BJ (cell line): ENCODE results near the gene BBS4. TPM values are rescaled to one million over a fixed set of nuclear protein-coding genes. Genes with fewer than 3 reads are reported as not detected.
"Not testable (repeated sequence)": the region's sequence is repeated elsewhere in the genome, so short reads cannot be mapped to it uniquely, and the experiment has no call there.

ENCODE experiments used
- CTCF ChIA-PET: fragments of 350-600 bp; formaldehyde crosslinking; extraction: SDS; loops from one replicate; lab custom pipeline; 2021; ENCODE audit warnings: antibody characterized with exemption, inconsistent platforms; lab: Yijun Ruan, JAX
- POLR2A ChIA-PET: fragments of 300-600 bp; sonication (Branson Sonifier 250); formaldehyde crosslinking; extraction: SDS; loops from one replicate; lab custom pipeline; 2021; ENCODE audit warnings: antibody characterized with exemption; lab: Charles Lee
- DNase-seq: peaks from one replicate; pipeline ENCODE4 v3.0.0-alpha.2; 2011; ENCODE audit warnings: low read depth
- H3K27me3 ChIP-seq: 2 replicates; pipeline ENCODE4 v1.6.0; 2011; ENCODE audit warnings: low read length; ENCODE audit not compliant: control insufficient read depth, insufficient read depth
- H3K36me3 ChIP-seq: 2 replicates; pipeline ENCODE4 v1.5.1; 2011; ENCODE audit warnings: low read length; ENCODE audit not compliant: control insufficient read depth, insufficient read depth
- H3K4me3 ChIP-seq: 2 replicates; pipeline ENCODE4 v1.5.1; 2011; ENCODE audit warnings: low read depth, mild to moderate bottlenecking, control low read depth, low read length
- polyA plus RNA-seq: library from polyadenylated mRNA; depleted of rRNA; stranded (reverse); fragments of >200 nt; gene quantifications from 2 replicates; pipeline ENCODE4 v1.2.3, GENCODE V29; 2011
- TF ChIP-seq, protein P1 (sequence below): IDR thresholded peaks from 2 replicates; pipeline ENCODE4 v1.5.1; 2011; ENCODE audit warnings: low read depth, mild to moderate bottlenecking, control low read depth, inconsistent platforms, low read length, moderate library complexity; ENCODE audit not compliant: insufficient read depth

The BBS4 gene
- polyA plus RNA-seq, 1 experiment, result 22.2 TPM

DNA sequence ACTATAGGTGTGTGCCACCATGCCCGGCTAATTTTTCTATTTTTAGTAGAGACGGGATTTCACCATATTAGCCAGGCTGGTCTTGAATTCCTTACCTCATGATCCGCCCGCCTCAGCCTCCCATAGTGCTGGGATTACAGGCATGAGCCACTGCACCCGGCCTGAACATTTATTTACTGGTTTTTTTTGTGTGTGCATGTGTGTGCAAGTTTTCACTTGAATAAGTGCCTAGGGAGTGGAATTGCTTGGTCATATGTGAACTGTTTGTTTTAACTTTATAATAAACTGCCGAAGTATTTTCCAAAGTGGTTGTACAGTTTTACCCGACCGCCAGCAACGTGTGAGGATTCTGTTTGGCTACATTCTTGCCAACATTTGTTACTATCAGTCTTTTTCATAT lies 14.1 kb downstream of the BBS4 start:
- no peak overlapping the region for H3K4me3 ChIP-seq
- ChIA-PET CTCF (interaction anchor here (0.8 kb wide), 1 partner anchor 283 kb away, joined by 3 read pairs; no protein-coding TSS in a partner anchor), POLR2A (no interaction called here)
- no peaks in the 10 kb centered on the region for H3K27me3 ChIP-seq
- TF ChIP-seq, protein P1, sequence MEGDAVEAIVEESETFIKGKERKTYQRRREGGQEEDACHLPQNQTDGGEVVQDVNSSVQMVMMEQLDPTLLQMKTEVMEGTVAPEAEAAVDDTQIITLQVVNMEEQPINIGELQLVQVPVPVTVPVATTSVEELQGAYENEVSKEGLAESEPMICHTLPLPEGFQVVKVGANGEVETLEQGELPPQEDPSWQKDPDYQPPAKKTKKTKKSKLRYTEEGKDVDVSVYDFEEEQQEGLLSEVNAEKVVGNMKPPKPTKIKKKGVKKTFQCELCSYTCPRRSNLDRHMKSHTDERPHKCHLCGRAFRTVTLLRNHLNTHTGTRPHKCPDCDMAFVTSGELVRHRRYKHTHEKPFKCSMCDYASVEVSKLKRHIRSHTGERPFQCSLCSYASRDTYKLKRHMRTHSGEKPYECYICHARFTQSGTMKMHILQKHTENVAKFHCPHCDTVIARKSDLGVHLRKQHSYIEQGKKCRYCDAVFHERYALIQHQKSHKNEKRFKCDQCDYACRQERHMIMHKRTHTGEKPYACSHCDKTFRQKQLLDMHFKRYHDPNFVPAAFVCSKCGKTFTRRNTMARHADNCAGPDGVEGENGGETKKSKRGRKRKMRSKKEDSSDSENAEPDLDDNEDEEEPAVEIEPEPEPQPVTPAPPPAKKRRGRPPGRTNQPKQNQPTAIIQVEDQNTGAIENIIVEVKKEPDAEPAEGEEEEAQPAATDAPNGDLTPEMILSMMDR, result no peak
- H3K36me3 ChIP-seq, result no peaks in the 10 kb centered on the region
- DNase-seq, result no peak

DNA sequence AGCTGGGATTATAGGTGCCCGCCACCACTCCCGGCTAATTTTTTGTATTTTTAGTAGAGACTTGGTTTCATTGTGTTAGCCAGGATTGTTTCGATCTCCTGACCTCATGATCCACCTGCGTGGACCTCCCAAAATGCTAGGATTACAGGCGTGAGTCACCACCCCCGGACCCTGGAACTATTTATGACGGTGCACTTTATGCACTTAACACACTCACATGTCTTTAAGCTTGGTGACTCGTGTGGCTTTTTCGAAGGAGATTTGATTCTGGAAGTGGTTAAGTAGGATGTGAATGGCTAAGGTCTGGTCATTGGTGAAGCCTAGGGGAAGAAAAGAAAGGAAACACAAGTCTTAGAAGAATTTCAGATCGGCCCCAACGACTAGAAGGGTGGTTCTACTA lies 20.3 kb downstream of the BBS4 start:
- Histone ChIP-seq H3K27me3 (no peaks in the 10 kb centered on the region), H3K36me3 (no peaks in the 10 kb centered on the region), H3K4me3 (no peak overlapping the region)
- POLR2A ChIA-PET, result no interaction called here
- no peak for DNase-seq
- CTCF ChIA-PET, result interaction anchor here (0.7 to 1.5 kb wide), 5 partner anchors 9 to 106 kb away, joined by 3 to 7 read pairs (median 3); partner anchors contain the start of genes BBS4 and HIGD2B
- TF ChIP-seq, protein P1, result no peak

DNA sequence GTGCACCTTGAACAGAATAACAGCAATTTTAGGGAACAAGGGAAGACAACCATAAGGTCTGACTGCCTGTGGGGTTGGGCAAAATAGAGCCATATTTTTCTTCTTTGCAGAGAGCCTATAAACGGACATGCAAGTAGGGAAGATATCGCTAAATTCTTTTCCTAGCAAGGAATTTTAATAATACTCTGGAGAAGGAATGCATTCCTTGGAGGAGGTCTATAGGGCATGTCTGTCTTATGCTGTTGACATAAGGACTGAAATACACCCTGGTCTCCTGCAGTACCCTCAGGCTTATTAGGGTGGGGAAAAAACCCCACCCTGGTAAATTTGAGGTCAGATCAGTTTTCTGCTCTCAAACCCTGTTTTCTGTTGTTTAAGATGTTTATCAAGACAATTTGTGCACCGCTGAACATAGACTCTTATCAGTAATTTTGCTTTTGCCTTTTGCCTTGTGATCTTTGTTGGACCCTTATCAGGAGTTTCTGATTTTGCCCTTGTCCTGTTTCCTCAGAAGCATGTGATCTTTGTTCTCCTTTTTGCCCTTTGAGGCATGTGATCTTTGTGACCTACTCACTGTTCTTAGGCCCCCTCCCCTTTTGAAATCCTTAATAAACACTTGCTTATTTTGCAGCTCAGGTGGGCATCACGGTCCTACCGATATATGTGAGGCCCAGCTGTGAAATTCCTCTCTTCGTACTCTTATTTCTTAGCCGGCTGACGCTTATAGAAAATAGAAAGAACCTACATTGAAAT lies 22.7 kb downstream of the BBS4 start:
- CTCF ChIA-PET, H3K36me3 ChIP-seq, POLR2A ChIA-PET, H3K4me3 ChIP-seq, DNase-seq, H3K27me3 ChIP-seq: not testable (repeated sequence)

DNA sequence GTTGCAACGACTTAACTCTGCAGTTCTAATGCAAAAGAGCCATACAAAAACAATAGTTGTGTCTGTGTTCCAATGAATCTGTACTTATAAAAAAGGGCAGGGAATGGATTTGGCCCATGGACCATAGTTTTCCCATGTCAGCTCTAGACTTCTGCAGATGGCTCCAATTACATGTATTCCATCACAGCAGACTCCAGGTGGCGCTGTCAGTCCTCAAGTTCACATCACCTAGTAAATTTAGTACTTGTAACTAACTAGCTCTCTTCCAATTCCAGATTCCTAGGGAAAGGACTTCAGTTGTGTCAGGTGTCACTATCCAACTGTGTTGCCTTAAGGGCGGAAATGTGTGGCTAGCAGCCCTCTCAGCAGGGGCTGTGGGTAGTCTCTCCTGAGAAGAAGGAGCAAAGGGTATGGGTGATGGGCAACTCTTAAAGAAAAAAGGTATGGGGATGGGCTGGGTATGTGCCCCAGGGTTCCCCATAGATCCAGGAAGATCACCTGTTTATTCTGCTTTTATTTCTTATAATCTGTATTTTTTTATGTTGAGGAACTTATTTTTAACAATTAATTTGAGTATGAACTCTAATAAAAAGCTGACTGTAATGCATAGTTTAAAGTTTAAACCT lies 36.2 kb downstream of the BBS4 start:
- ChIA-PET POLR2A (no interaction called here), CTCF (interaction anchor here (0.5 to 4.1 kb wide), 27 partner anchors 8 to 552 kb away, joined by 3 to 39 read pairs (median 4); partner anchors contain the start of genes BBS4 and HIGD2B)
- Histone ChIP-seq H3K36me3 (no peaks in the 10 kb centered on the region; the same call in none of the 2 replicates), H3K27me3 (no peaks in the 10 kb centered on the region), H3K4me3 (no peak overlapping the region)
- TF ChIP-seq, protein P1, result peak; percentile 78
- no peak for DNase-seq

DNA sequence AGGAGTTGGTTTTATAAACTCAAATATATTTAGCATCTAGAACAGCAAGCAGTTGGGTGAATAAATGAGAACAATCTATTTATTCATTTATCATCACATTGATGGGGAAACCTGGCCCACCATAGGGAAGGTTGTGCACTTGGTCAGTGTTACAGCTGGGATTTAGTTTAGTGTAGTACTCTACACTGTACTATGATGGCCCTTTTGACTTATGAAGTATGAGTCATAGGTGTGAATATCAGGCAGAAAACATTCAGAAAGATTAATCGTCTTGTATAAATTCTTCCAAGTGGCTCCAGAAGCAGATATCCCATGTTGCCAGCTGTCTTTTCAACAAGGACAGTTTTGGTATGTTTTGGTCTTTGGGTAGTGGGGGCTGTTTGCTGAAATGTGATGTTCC lies 38.0 kb downstream of the BBS4 start:
- POLR2A ChIA-PET, result no interaction called here
- DNase-seq, result no peak

More for the DNA sequence above, 38.0 kb downstream of the BBS4 start:
- H3K4me3 ChIP-seq, result no peak overlapping the region
- CTCF ChIA-PET, result interaction anchor here (0.9 to 4.1 kb wide), 5 partner anchors 7 to 358 kb away, joined by 3 to 39 read pairs (median 16); no protein-coding TSS in a partner anchor
- TF ChIP-seq, protein P1, result no peak
- no peaks in the 10 kb centered on the region; the same call in none of the 2 replicates for H3K36me3 ChIP-seq
- no peaks in the 10 kb centered on the region for H3K27me3 ChIP-seq
